DND-41 (cell line): ENCODE measurements around the gene FAS.

Experiments used
- ATAC-seq: fragments of 200-7000 bp; cut with Tn5 transposase; 3 replicates; pipeline ENCODE4 v1.9.1; 2021; ENCODE audit warnings: low read depth; ENCODE audit not compliant: insufficient read depth
- DNase-seq: peaks from one replicate; pipeline ENCODE4 v3.0.0-alpha.2; 2020
- H2AFZ ChIP-seq: 2 replicates; pipeline ENCODE4 v1.6.0; 2012; ENCODE audit warnings: low read depth, low read length
- H3K27ac ChIP-seq: 2 replicates; pipeline ENCODE4 v1.5.1; 2012; ENCODE audit warnings: low read length, inconsistent platforms
- H3K27me3 ChIP-seq: fragments of 200-600 bp; sonication (generic); 2 replicates; pipeline ENCODE4 v1.6.0; 2012; ENCODE audit warnings: low read length, mild to moderate bottlenecking, inconsistent platforms; ENCODE audit not compliant: insufficient read depth, poor library complexity
- H3K36me3 ChIP-seq: 2 replicates; pipeline ENCODE4 v1.5.1; 2012; ENCODE audit warnings: low read length, inconsistent platforms; ENCODE audit not compliant: insufficient read depth
- H3K4me1 ChIP-seq: 2 replicates; pipeline ENCODE4 v1.5.1; 2012; ENCODE audit warnings: mild to moderate bottlenecking, low read length; ENCODE audit not compliant: insufficient read depth
- H3K4me2 ChIP-seq: 2 replicates; pipeline ENCODE4 v1.6.0; 2012; ENCODE audit warnings: mild to moderate bottlenecking, moderate library complexity, low read length, inconsistent platforms; ENCODE audit not compliant: insufficient read depth
- H3K4me3 ChIP-seq, 2 experiments: fragments of 200-600 bp in 1 of 2; shearing (Covaris generic) in 1 of 2; 2 replicates each; pipeline ENCODE4 v1.5.1; 2012 to 2016; ENCODE audit warnings: inconsistent platforms in 2 of 2, low read length in 2 of 2, mild to moderate bottlenecking in 2 of 2, low read depth in 1 of 2, moderate library complexity in 1 of 2
- H3K79me2 ChIP-seq: 2 replicates; pipeline ENCODE4 v1.6.0; 2012; ENCODE audit warnings: low read length, inconsistent platforms; ENCODE audit not compliant: insufficient read depth
- H3K9ac ChIP-seq: 2 replicates; pipeline ENCODE4 v1.6.0; 2012; ENCODE audit warnings: low read depth, mild to moderate bottlenecking, inconsistent platforms, low read length, moderate library complexity
- H3K9me3 ChIP-seq: 2 replicates; pipeline ENCODE4 v1.5.1; 2012; ENCODE audit warnings: low read length, moderate library complexity, mild to moderate bottlenecking, inconsistent platforms; ENCODE audit not compliant: insufficient read depth, severe bottlenecking
- H4K20me1 ChIP-seq: 2 replicates; pipeline ENCODE4 v1.6.0; 2012; ENCODE audit warnings: low read length; ENCODE audit not compliant: insufficient read depth
- CTCF ChIP-seq: IDR thresholded peaks from 2 replicates; pipeline ENCODE4 v1.5.1; 2012; ENCODE audit warnings: borderline replicate concordance, low read length, moderate library complexity, mild to moderate bottlenecking; ENCODE audit not compliant: poor library complexity, severe bottlenecking; ENCODE audit errors: extremely low read depth
- EZH2 ChIP-seq: IDR thresholded peaks from 3 replicates; pipeline ENCODE4 v1.6.1; 2012; ENCODE audit warnings: borderline replicate concordance, low read depth, mild to moderate bottlenecking, moderate library complexity, low read length, inconsistent platforms; ENCODE audit not compliant: severe bottlenecking

FAS gene

GRCh38 chr10:88981435-88981834 lies 9.2 kb upstream of the FAS start:
- TF ChIP-seq CTCF, result no peak
- TF ChIP-seq EZH2, result no peak
- Histone ChIP-seq H3K79me2 (no peaks in the 10 kb centered on the region), H3K4me3 (no peak overlapping the region), H2AFZ (no peak overlapping the region), H3K4me2 (no peak overlapping the region), H3K9ac (no peak overlapping the region), H3K4me1 (no peaks in the 10 kb centered on the region), H3K36me3 (no peaks in the 10 kb centered on the region), H3K27me3 (no peaks in the 10 kb centered on the region), H3K9me3 (no peaks in the 10 kb centered on the region), H3K27ac (no peak overlapping the region), H4K20me1 (no peaks in the 10 kb centered on the region)
- DNase-seq (no peak), ATAC-seq (no peak)

- H3K36me3 ChIP-seq, result no peaks in the 10 kb centered on the region
- H3K4me3 ChIP-seq, result no peak overlapping the region
- no peaks in the 10 kb centered on the region for H3K27me3 ChIP-seq
- H3K9me3 ChIP-seq, result no peaks in the 10 kb centered on the region
- H2AFZ ChIP-seq, result no peak overlapping the region
- no peaks in the 10 kb centered on the region for H4K20me1 ChIP-seq
- H3K9ac ChIP-seq, result no peak overlapping the region
- H3K4me2 ChIP-seq, result no peak overlapping the region
- no peak overlapping the region for H3K27ac ChIP-seq
- ATAC-seq (no peak), DNase-seq (no peak)
- H3K79me2 ChIP-seq, result no peaks in the 10 kb centered on the region
- no peak for TF ChIP-seq EZH2
- TF ChIP-seq CTCF, result no peak
- peaks cover 3% of the 10 kb centered on the region for H3K4me1 ChIP-seq
These were observed 8.2 kb upstream of the FAS start for GRCh38 chr10:88982366-88982765.

GRCh38 chr10:88983206-88983605 lies 7.4 kb upstream of the FAS start:
- no peaks in the 10 kb centered on the region for H3K27me3 ChIP-seq
- no peak overlapping the region for H3K9ac ChIP-seq
- no peaks in the 10 kb centered on the region for H3K79me2 ChIP-seq
- TF ChIP-seq EZH2 (no peak), CTCF (no peak)
- no peaks in the 10 kb centered on the region for H3K36me3 ChIP-seq
- peaks cover 6% of the 10 kb centered on the region for H3K4me1 ChIP-seq
- H3K27ac ChIP-seq, result no peak overlapping the region
- DNase-seq, result no peak
- H2AFZ ChIP-seq, result no peak overlapping the region
- no peak for ATAC-seq
- H4K20me1 ChIP-seq, result no peaks in the 10 kb centered on the region
- H3K9me3 ChIP-seq, result no peaks in the 10 kb centered on the region
- no peak overlapping the region for H3K4me2 ChIP-seq
- H3K4me3 ChIP-seq, result no peak overlapping the region

GRCh38 chr10:88983939-88984338 lies 6.7 kb upstream of the FAS start:
- no peak for DNase-seq
- TF ChIP-seq CTCF (no peak), EZH2 (no peak)
- no peaks in the 10 kb centered on the region for H3K79me2 ChIP-seq

More at GRCh38 chr10:88983939-88984338, 6.7 kb upstream of the FAS start:
- no peak overlapping the region for H2AFZ ChIP-seq
- H3K4me2 ChIP-seq, result no peak overlapping the region
- no peaks in the 10 kb centered on the region for H3K27me3 ChIP-seq
- H3K4me3 ChIP-seq, result no peak overlapping the region
- H3K27ac ChIP-seq, result no peak overlapping the region
- no peaks in the 10 kb centered on the region for H4K20me1 ChIP-seq
- peaks cover 6% of the 10 kb centered on the region for H3K4me1 ChIP-seq
- H3K9me3 ChIP-seq, result no peaks in the 10 kb centered on the region
- no peak overlapping the region for H3K9ac ChIP-seq
- ATAC-seq, result no peak
- H3K36me3 ChIP-seq, result no peaks in the 10 kb centered on the region
